DMS53 (cell line): ENCODE measurements around the gene FAM186B.
"Not testable (repeated sequence)": the region's sequence is repeated elsewhere in the genome, so short reads cannot be mapped to it uniquely, and the experiment has no call there.

ENCODE experiments used
- DNase-seq: peaks from one replicate; lab custom pipeline; 2025; lab: John Stamatoyannopoulos, UW

The FAM186B gene

GRCh38 chr12:49605539-49605938, at the start of gene FAM186B:
FAM186B (minus strand) TSS chr12:49605639; CDS start chr12:49605477, 162 bp downstream.
- DNase-seq = not testable (repeated sequence)

GRCh38 chr12:49654715-49655114, 49.3 kb upstream of the FAM186B start:
- no peak for DNase-seq

- no peak for DNase-seq
These were observed 47.6 kb upstream of the FAM186B start for GRCh38 chr12:49652921-49653520.

- no peak for DNase-seq
These were observed 46.4 kb upstream of the FAM186B start for GRCh38 chr12:49651855-49652254.

- DNase-seq = no peak
These were observed 44.5 kb upstream of the FAM186B start for GRCh38 chr12:49649892-49650291.

- DNase-seq = no peak
These were observed 44.0 kb upstream of the FAM186B start for GRCh38 chr12:49649445-49649844.

- no peak for DNase-seq
These were observed 43.2 kb upstream of the FAM186B start for GRCh38 chr12:49648712-49649003.

GRCh38 chr12:49647827-49648711, 42.6 kb upstream of the FAM186B start:
- no peak for DNase-seq

GRCh38 chr12:49646871-49647654, 41.6 kb upstream of the FAM186B start:
- DNase-seq = no peak

GRCh38 chr12:49646331-49646830, 40.9 kb upstream of the FAM186B start:
- no peak for DNase-seq

- no peak for DNase-seq
These were observed 40.0 kb upstream of the FAM186B start for GRCh38 chr12:49645146-49646039.

- peak; percentile 81 for DNase-seq
These were observed 39.2 kb upstream of the FAM186B start for GRCh38 chr12:49644620-49644994.

- DNase-seq = no peak
These were observed 38.7 kb upstream of the FAM186B start for GRCh38 chr12:49643961-49644619.

GRCh38 chr12:49643135-49643534, 37.7 kb upstream of the FAM186B start:
- no peak for DNase-seq

GRCh38 chr12:49642370-49642802, 36.9 kb upstream of the FAM186B start:
- DNase-seq = peak; percentile 27

GRCh38 chr12:49641748-49642369, 36.4 kb upstream of the FAM186B start:
- DNase-seq = no peak

- DNase-seq = peak; percentile 81
These were observed 31.7 kb upstream of the FAM186B start for GRCh38 chr12:49636979-49637755.

GRCh38 chr12:49636574-49636973, 31.1 kb upstream of the FAM186B start:
- no peak for DNase-seq

- no peak for DNase-seq
These were observed 30.2 kb upstream of the FAM186B start for GRCh38 chr12:49635656-49636055.

GRCh38 chr12:49635036-49635435, 29.6 kb upstream of the FAM186B start:
- DNase-seq = no peak
